Fibroblast of mammary gland (primary cell): ENCODE measurements around the gene EDDM13.

Experiments
- DNase-seq: peaks from one replicate; pipeline ENCODE4 v3.0.0-alpha.2; 2010; ENCODE audit warnings: low read depth
- H3K4me3 ChIP-seq: 2 replicates; pipeline ENCODE4 v1.5.1; 2011; ENCODE audit warnings: low read depth, mild to moderate bottlenecking, low read length, moderate library complexity; ENCODE audit not compliant: control insufficient read depth
- CTCF ChIP-seq: conservative IDR thresholded peaks from 2 replicates; pipeline ENCODE4 v1.5.1; 2011; ENCODE audit warnings: low read depth, low read length, inconsistent platforms; ENCODE audit not compliant: control insufficient read depth, insufficient read depth

The EDDM13 gene

GRCh38 chr19:56270676-56271075, 1.9 kb upstream of the EDDM13 start:
- DNase-seq: peak; percentile 25
- TF ChIP-seq CTCF: no peak
- no peak overlapping the region for H3K4me3 ChIP-seq

DNA sequence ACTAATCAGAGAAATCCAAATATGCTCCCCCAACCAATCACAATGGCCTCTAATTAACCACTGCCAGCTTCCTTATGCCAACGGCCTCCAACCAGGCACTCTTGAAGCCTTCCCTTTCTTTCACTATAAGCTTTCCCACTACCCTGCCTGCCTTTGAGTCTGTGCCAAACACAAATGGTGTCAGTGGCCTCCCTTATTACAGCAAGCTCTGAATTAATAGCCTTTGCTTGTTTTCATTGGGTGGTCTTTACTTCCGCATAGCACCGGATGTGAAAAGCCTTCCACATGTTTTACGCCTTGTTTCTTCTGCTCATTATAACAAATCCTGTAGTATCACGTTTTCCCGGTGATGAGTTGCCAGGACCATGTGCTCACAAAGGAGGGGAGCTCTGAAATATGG, 1.4 kb upstream of the EDDM13 start:
- TF ChIP-seq CTCF: no peak
- no peak for DNase-seq
- H3K4me3 ChIP-seq: no peak overlapping the region

DNA sequence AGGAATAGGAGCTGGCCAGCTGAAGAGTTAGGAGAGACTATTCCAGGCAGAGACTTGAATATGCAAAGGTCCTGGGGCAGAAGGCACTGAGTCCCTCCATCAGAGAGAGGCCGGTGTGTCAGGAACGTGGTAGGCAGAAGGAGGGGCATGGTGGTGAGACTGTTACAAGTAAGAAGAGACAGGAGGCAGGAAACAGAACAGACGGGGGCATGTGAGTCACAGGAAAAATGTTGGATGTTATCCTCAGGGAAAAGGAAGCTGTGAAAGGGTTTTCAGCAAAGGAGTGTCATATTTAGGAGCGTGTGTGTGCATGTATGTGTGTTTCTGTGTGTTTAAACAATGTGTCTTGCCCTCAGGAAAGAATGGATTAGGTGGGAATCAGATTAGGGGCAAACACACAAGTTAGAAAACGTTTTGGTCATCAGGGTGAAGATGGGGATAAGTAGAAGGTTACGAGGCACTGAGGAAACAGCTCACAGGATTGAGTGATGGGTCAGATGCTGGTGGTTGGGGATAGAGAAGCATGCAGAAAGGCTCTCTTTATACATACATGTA, 1.1 kb downstream of the EDDM13 start:
- TF ChIP-seq CTCF: no peak
- no peak overlapping the region for H3K4me3 ChIP-seq
- peak; percentile 53 for DNase-seq

DNA sequence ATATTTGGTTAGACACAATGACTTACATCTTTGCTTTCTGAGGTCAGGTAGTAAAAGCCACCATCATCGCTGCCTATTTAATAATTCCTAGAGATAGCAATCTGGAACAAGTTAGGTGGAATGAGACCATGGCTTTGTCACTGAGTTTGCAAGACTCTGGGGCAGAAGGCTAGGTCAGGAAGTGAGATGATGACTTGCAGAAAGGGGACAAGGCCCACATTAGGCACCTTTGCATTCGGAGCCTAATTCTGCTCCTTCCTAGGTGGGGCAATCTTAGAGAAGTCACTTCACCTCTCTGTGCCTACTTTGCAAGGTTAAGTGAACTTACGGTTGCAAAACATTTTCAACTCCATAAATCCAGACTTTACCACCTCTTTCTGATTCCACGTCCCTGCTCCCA, 10.3 kb downstream of the EDDM13 start:
- no peak for DNase-seq
- no peak for TF ChIP-seq CTCF
- no peak overlapping the region for H3K4me3 ChIP-seq

GRCh38 chr19:56284746-56285145, 12.2 kb downstream of the EDDM13 start:
- DNase-seq: no peak
- H3K4me3 ChIP-seq: no peak overlapping the region
- no peak for TF ChIP-seq CTCF

- DNase-seq: no peak
- H3K4me3 ChIP-seq: no peak overlapping the region
- TF ChIP-seq CTCF: no peak
These were observed 17.6 kb downstream of the EDDM13 start for GRCh38 chr19:56290104-56290503.

- H3K4me3 ChIP-seq: no peak overlapping the region
- no peak for TF ChIP-seq CTCF
- no peak for DNase-seq
These were observed 19.3 kb downstream of the EDDM13 start for GRCh38 chr19:56291867-56292266.
